Right atrium auricular region (tissue), 2 donors: ENCODE measurements around the gene GRK1. TPM values are rescaled to one million over a fixed set of nuclear protein-coding genes. Genes with fewer than 3 reads are reported as not detected.

Source experiments
- DNase-seq: peaks from one replicate; pipeline ENCODE4 v3.0.0-alpha.2; 2019; ENCODE audit warnings: low spot score
- H3K27ac ChIP-seq, 2 donors: fragments of 200-600 bp; sonication (generic); 1 replicate in 1 of 2; 2 replicates in 1 of 2; pipeline ENCODE4 v1.5.1; 2016 to 2019
- H3K27me3 ChIP-seq, 2 donors: fragments of 200-600 bp; sonication (generic); one replicate each; pipeline versions ENCODE4 v1.5.1 to v1.6.0; 2017 to 2019
- H3K36me3 ChIP-seq: fragments of 200-600 bp; sonication (generic); one replicate; pipeline ENCODE4 v1.5.1; 2016
- H3K4me1 ChIP-seq, 2 donors: fragments of 200-600 bp; sonication (generic); one replicate each; pipeline versions ENCODE4 v1.5.1 to v1.6.0; 2017 to 2019
- H3K4me3 ChIP-seq, 2 donors: fragments of 200-600 bp; sonication (generic); 1 replicate in 1 of 2; 2 replicates in 1 of 2; pipeline ENCODE4 v1.5.1; 2017 to 2019; ENCODE audit warnings: mild to moderate bottlenecking in 1 of 2, moderate library complexity in 1 of 2
- H3K9me3 ChIP-seq, 2 donors: fragments of 200-600 bp; sonication (generic); one replicate each; pipeline ENCODE4 v1.5.1; 2019
- total RNA-seq, 2 donors: library from RNA; depleted of rRNA; stranded (reverse); fragments of >200 nt; gene quantifications; one replicate each; pipeline ENCODE4 v1.1.0, GENCODE V29; 2016
- TF ChIP-seq, protein P1 (sequence below), 2 donors: fragments of 200-600 bp; sonication (generic); IDR thresholded peaks; one replicate each; pipeline ENCODE4 v1.5.1; 2019; ENCODE audit warnings: antibody characterized with exemption in 2 of 2

GRK1 gene
- total RNA-seq, 2 donors from 2014 or later, result not detected

DNA sequence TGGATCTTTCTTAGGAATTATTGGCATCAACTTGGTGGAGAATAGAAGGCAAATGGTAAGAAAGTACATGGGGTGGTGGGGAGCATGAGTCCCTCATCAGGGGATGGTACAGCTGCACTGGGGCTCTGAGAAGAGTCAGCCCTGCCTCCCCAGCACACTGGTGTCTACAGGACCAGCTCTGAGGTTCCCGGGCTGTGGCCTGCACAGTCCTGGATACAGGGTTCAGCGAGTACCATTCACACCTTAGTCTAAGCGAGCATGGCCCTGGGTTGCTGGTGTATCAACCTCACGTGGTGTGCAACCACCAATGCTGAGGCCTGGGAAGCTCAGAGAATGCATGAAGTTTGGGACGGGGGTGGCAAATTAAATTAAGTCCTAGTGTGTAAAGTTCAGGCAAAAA is 102.1 kb downstream of the GRK1 start:
- Histone ChIP-seq H3K9me3 (no peaks in the 10 kb centered on the region), H3K4me3 (no peak overlapping the region), H3K27me3 (no peaks in the 10 kb centered on the region), H3K27ac (no peak overlapping the region), H3K36me3 (no peaks in the 10 kb centered on the region), H3K4me1 (no peaks in the 10 kb centered on the region)
- no peak for DNase-seq
- TF ChIP-seq, protein P1, sequence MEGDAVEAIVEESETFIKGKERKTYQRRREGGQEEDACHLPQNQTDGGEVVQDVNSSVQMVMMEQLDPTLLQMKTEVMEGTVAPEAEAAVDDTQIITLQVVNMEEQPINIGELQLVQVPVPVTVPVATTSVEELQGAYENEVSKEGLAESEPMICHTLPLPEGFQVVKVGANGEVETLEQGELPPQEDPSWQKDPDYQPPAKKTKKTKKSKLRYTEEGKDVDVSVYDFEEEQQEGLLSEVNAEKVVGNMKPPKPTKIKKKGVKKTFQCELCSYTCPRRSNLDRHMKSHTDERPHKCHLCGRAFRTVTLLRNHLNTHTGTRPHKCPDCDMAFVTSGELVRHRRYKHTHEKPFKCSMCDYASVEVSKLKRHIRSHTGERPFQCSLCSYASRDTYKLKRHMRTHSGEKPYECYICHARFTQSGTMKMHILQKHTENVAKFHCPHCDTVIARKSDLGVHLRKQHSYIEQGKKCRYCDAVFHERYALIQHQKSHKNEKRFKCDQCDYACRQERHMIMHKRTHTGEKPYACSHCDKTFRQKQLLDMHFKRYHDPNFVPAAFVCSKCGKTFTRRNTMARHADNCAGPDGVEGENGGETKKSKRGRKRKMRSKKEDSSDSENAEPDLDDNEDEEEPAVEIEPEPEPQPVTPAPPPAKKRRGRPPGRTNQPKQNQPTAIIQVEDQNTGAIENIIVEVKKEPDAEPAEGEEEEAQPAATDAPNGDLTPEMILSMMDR (IDR thresholded peaks at IDR 0.05), result no peak

DNA sequence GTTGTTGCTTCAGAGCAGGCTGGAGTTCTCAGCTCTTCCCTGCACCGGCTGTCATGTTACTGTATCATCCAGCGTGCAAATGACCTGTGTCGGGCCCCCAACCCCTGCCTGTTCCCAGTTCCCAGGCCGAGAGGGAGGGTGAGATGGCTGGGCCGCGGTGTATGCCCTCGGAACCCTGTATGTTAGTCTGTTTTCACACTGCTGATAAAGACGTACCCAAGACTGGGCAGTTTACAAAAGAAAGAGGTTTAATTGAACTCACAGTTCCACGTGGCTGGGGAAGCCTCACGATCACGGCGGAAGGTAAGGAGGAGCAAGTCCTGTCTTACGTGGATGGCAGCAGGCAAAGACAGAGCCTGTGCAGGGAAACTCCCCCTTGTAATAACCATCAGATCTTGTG is 102.9 kb downstream of the GRK1 start:
- DNase-seq, result no peak
- Histone ChIP-seq H3K4me3 (no peak overlapping the region), H3K36me3 (no peaks in the 10 kb centered on the region), H3K27ac (no peak overlapping the region), H3K27me3 (no peaks in the 10 kb centered on the region), H3K4me1 (no peaks in the 10 kb centered on the region), H3K9me3 (no peaks in the 10 kb centered on the region)
- TF ChIP-seq, protein P1 (IDR thresholded peaks at IDR 0.05), result no peak

DNA sequence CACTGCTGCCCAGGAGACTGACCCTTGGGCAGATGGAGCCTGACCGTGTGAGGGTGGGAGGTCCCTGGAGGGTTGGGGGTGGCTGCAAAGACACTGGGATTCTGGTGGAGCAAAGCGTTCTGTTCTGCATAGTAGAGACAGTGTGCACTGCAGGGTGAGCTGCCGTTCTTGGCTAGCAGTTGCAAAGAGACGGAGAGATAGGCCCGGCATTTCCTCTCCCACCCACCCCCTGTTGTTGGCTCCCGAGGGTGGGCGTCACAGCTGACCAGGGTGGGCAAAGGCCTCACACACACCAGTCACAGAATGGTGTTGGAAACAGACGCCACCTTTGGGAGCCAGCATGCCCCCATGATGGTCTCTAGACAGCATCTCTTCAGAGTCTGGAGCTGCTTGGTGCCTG is 103.4 kb downstream of the GRK1 start:
- Histone ChIP-seq H3K27me3 (no peaks in the 10 kb centered on the region), H3K9me3 (no peaks in the 10 kb centered on the region), H3K36me3 (no peaks in the 10 kb centered on the region), H3K4me3 (no peak overlapping the region), H3K27ac (no peak overlapping the region), H3K4me1 (no peaks in the 10 kb centered on the region)
- TF ChIP-seq, protein P1 (IDR thresholded peaks at IDR 0.05), result no peak
- DNase-seq, result no peak

DNA sequence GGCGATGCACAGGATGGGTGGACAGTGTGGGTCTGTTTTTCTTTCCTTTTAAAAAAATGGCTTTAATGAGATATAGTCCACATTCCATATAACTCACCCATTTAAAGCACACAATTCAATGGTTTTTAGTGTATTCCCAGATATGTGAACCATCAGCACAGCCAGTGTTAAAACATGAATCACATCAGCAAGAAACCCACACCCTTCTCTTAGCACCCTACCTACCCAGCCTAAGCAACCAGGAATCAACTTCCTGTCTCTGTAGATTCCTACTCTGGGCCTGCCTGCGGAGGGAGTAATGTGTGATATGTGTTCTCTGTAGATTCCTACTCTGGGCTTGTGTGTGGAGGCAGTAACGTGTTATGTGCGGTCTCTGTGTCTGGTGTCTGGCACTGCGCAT is 103.9 kb downstream of the GRK1 start:
- H3K27ac ChIP-seq, result no peak overlapping the region
- no peaks in the 10 kb centered on the region for H3K36me3 ChIP-seq
- H3K4me1 ChIP-seq, result no peaks in the 10 kb centered on the region
- DNase-seq, result no peak
- no peaks in the 10 kb centered on the region for H3K27me3 ChIP-seq
- TF ChIP-seq, protein P1 (IDR thresholded peaks at IDR 0.05), result no peak
- H3K4me3 ChIP-seq, result no peak overlapping the region
- no peaks in the 10 kb centered on the region for H3K9me3 ChIP-seq

DNA sequence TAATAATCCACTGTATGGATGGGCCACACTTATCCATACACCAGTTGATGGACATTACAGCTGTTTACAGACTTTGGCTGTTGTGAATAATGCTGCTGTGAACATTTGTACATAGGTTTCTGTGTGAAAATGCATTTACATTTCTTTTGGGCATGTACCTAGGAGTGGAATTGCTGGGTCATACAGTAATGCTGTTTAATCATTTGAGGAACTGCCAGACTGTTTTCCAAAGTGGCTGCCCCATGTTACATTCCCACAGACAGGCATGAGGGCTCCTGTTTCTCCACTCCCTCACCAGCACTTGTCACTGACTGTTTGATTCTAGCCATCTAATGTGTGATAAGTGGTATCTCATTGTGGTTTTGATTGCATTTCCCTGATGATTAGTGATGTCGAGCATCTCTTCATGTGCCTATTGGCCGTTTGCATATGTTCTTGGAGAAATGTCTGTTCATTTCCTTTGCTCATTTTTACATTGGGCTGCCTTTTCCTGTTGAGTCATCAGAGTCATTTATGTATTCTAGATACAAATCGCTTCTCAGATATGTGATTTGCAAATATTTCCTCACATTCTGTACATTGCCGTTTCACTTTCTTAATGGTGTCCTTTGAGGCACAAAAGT is 104.8 kb downstream of the GRK1 start:
- Histone ChIP-seq H3K4me1 (no peaks in the 10 kb centered on the region), H3K27ac (no peak overlapping the region), H3K9me3 (no peaks in the 10 kb centered on the region), H3K4me3 (no peak overlapping the region), H3K36me3 (no peaks in the 10 kb centered on the region), H3K27me3 (no peaks in the 10 kb centered on the region)
- no peak for DNase-seq
- TF ChIP-seq, protein P1 (IDR thresholded peaks at IDR 0.05), result no peak
